OCI-LY7 (cell line): ENCODE data around the gene CFL1.

Experiments used
- EZH2phosphoT487 ChIP-seq: fragments of 200-600 bp; sonication (generic); IDR thresholded peaks from 2 replicates; pipeline ENCODE4 v1.6.1; 2018; ENCODE audit warnings: low read depth, borderline replicate concordance, mild to moderate bottlenecking, mixed run types, antibody characterized with exemption, low read length, moderate library complexity, mixed read lengths
- TF ChIP-seq, protein P1 (sequence below): fragments of 200-600 bp; sonication (generic); conservative IDR thresholded peaks from 2 replicates; pipeline ENCODE4 v1.5.1; 2014; ENCODE audit warnings: mild to moderate bottlenecking, antibody characterized with exemption, low read length, moderate library complexity, mixed read lengths

DNA sequence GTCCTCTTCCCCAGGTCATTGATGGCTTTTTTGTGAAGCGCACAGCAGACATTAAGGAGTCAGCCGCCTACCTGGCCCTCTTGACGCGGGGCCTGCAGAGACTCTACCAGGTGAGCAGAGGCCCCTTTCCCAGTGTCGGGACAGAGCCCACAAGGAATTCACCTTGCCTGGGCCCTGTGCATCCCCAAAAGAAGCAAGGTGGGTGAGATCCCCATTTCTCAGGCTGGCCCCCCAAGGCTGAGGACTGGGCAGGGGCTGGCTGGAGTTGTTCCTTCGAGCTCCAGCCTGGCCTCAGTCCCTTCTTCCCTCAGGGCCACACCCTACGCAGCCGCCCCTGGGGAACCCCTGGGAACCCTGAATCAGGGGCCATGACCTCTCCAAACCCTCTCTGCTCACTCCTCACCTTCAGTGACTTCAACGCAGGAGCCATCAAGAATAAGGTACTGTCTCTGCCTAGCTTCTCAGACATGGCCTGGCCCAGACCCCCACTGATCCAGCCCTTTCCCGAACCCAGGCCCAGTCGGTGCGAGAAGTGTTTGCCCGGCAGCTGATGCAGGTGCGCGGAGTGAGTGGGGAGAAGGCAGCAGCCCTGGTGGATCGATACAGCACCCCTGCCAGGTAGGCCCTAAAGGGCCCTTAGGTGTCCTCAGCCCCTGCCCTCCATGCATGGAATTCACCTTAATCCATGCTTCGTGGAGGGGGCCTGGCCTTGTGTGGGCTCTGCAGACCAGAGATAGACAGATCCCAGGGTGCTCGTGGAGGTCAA, 6.9 kb upstream of the CFL1 start:
- TF ChIP-seq, protein P1, sequence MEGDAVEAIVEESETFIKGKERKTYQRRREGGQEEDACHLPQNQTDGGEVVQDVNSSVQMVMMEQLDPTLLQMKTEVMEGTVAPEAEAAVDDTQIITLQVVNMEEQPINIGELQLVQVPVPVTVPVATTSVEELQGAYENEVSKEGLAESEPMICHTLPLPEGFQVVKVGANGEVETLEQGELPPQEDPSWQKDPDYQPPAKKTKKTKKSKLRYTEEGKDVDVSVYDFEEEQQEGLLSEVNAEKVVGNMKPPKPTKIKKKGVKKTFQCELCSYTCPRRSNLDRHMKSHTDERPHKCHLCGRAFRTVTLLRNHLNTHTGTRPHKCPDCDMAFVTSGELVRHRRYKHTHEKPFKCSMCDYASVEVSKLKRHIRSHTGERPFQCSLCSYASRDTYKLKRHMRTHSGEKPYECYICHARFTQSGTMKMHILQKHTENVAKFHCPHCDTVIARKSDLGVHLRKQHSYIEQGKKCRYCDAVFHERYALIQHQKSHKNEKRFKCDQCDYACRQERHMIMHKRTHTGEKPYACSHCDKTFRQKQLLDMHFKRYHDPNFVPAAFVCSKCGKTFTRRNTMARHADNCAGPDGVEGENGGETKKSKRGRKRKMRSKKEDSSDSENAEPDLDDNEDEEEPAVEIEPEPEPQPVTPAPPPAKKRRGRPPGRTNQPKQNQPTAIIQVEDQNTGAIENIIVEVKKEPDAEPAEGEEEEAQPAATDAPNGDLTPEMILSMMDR: no peak
- TF ChIP-seq EZH2phosphoT487: no peak
